HuH-7 (cell line): ENCODE measurements around the gene ADAMTSL1.
A peak's percentile ranks its signal among the peaks of the same experiment; 100 is the strongest.

Experiments
- DNase-seq: peaks from one replicate; pipeline ENCODE4 v3.0.0; 2011; ENCODE audit warnings: low spot score

The ADAMTSL1 gene, protein sequence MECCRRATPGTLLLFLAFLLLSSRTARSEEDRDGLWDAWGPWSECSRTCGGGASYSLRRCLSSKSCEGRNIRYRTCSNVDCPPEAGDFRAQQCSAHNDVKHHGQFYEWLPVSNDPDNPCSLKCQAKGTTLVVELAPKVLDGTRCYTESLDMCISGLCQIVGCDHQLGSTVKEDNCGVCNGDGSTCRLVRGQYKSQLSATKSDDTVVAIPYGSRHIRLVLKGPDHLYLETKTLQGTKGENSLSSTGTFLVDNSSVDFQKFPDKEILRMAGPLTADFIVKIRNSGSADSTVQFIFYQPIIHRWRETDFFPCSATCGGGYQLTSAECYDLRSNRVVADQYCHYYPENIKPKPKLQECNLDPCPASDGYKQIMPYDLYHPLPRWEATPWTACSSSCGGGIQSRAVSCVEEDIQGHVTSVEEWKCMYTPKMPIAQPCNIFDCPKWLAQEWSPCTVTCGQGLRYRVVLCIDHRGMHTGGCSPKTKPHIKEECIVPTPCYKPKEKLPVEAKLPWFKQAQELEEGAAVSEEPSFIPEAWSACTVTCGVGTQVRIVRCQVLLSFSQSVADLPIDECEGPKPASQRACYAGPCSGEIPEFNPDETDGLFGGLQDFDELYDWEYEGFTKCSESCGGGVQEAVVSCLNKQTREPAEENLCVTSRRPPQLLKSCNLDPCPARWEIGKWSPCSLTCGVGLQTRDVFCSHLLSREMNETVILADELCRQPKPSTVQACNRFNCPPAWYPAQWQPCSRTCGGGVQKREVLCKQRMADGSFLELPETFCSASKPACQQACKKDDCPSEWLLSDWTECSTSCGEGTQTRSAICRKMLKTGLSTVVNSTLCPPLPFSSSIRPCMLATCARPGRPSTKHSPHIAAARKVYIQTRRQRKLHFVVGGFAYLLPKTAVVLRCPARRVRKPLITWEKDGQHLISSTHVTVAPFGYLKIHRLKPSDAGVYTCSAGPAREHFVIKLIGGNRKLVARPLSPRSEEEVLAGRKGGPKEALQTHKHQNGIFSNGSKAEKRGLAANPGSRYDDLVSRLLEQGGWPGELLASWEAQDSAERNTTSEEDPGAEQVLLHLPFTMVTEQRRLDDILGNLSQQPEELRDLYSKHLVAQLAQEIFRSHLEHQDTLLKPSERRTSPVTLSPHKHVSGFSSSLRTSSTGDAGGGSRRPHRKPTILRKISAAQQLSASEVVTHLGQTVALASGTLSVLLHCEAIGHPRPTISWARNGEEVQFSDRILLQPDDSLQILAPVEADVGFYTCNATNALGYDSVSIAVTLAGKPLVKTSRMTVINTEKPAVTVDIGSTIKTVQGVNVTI (N-terminal part only)

DNA sequence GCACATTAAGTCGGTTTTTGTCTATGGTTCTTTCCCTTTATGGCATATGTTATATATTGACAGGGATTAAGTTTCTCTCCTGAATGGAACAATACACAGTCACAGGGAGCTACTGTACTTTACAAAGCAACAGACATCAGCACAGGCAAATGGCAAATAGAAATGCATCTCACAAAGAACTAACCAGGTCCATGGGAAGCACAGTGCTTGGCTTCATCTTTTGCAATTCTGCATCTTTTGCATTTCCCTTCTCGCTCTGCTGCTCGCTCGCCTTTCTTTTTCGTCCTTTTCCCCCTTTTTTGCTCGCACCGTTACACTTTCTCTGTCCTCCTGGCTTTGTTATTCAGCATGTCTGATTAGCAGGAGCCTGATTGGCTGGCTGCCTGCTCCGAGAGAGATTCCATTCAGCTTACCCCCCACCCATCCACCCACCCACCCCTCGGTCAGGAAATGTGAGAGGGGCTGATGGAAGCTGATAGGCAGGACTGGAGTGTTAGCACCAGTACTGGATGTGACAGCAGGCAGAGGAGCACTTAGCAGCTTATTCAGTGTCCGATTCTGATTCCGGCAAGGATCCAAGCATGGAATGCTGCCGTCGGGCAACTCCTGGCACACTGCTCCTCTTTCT is at the start of gene ADAMTSL1:
Gene ADAMTSL1, plus strand, starts transcription at position 502 of the 628 bp plus-strand sequence. Its CDS starts 80 bp downstream, at position 582.
- no peak for DNase-seq

- DNase-seq, result no peak
Observed at GRCh38 chr9:18427691-18428090, 46.3 kb upstream of the ADAMTSL1 start.

GRCh38 chr9:18428661-18429060 is 45.3 kb upstream of the ADAMTSL1 start:
- DNase-seq, result no peak

- no peak for DNase-seq
Observed at GRCh38 chr9:18429070-18429469, 44.9 kb upstream of the ADAMTSL1 start.

GRCh38 chr9:18433620-18434019 is 40.3 kb upstream of the ADAMTSL1 start:
- DNase-seq, result no peak

- no peak for DNase-seq
Observed at GRCh38 chr9:18437315-18438201, 36.4 kb upstream of the ADAMTSL1 start.

GRCh38 chr9:18438300-18438925 is 35.5 kb upstream of the ADAMTSL1 start:
- DNase-seq, result peak; percentile 17

DNA sequence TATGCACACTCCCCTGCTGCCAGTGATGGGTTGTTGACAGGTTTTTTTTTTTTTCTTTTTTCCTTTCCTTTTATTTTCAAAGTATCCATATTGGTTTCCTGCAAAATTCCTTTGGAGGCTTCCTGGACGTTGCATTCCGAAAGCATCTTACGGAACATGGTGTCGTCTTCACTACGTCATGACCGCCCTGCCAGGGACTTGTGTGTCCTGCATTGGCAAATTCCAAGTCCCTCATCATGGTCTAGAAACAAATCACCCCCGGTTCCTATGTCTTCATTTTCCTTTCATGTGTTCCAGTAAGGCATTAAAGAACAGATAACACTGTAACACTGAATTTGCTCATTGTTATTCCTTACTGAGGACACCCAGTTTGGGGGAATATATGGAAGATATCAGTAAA is 35.0 kb upstream of the ADAMTSL1 start:
- no peak for DNase-seq

DNA sequence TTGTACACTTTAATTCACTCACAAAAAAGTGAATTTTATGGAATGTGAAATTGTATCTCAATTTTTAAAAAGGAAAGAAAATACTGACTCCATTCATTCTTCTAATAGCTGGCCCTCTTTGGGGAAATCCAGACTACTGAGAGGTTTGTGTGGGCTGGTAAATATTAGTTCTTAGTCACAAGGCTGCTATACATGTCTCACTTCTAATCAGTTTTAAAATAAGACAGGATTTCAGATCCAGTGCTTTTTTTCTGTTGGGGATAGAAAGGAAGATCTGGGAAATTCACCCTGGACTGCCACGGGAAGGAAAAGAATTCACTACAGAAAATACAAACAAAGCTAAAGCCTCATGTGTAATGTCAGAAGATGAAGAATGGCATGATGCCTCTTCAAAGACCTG is 32.7 kb upstream of the ADAMTSL1 start:
- no peak for DNase-seq

DNA sequence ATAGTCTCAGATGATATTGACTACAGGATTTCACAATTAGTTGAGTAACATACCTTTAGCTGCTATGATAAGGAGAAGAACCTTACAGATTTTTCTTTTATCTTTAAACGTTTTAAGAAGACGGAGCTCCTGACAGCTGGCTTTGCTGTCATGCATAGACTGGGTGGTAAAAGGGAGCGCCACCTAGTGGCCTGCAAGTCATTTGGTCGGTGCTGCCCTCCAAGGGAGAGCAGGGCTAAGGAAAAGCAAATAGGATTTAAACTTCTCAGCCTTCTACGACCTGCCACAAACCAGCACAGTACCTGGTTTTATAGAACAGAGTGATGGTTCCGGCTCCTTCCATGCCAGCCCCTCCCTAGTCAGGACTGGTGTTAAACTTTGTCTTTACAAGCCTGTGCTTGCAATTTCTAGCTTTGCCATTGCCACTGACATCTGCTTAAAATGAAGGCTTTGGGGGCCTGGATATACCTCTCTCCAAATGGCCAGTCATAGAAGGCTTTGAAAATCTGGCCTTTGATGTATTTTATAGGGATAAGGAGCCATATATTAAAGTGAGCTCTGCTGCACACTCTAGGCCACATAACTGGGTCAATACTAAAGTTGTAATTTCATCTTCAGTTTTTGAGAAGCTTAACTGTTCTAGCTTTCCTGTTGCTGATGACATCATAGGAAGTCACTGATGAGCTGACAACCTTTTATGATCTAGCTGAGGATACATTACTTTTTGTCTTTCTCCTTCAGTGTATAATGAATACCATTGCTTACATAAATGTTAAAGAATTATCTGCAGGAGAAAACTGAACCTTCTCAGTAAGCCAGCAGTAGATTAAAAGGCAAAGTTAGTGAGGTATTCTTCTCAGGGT is 31.1 kb upstream of the ADAMTSL1 start:
- peak; percentile 28 for DNase-seq

DNA sequence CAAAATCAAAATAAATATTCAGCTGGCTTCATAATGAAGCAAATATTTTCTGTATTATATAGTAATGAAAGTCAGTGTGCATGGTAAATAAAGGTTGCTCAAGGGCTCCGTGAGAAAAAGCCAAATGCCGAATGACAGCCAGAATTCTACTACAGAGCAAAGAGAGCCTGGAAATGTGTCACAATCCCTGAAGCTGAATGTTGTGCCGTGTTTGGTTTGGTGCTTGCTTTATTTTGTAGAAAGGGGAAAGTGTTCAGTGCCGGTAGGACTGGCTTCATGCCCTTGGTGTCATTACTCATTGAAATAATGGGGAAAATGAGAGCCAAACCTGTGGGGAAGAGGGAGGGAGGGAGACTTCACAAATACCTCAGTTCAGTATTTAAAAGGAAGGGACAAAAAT is 26.8 kb upstream of the ADAMTSL1 start:
- no peak for DNase-seq

GRCh38 chr9:18447541-18447940 is 26.4 kb upstream of the ADAMTSL1 start:
- no peak for DNase-seq

GRCh38 chr9:18448101-18448500 is 25.9 kb upstream of the ADAMTSL1 start:
- DNase-seq, result no peak

DNA sequence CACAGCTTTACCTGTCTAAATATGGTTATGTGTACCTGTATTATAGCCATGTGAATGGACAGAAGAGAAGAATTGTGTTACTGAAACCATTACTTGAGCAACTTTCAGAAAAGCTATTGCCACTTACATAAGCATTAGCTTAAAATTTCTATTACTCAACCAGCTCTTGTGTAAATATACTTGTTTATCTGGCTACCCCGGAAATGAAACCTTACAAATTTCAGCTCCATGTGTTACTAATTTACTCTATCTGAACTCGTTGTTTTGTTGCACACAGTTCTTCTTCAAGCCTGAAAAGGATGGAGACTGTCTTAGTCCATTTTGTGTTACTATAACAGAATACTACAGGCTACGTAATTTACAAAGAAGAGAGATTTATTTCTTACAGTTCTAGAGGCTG is 22.5 kb upstream of the ADAMTSL1 start:
- DNase-seq, result no peak

- DNase-seq, result no peak
Observed at GRCh38 chr9:18452276-18452675, 21.7 kb upstream of the ADAMTSL1 start.

DNA sequence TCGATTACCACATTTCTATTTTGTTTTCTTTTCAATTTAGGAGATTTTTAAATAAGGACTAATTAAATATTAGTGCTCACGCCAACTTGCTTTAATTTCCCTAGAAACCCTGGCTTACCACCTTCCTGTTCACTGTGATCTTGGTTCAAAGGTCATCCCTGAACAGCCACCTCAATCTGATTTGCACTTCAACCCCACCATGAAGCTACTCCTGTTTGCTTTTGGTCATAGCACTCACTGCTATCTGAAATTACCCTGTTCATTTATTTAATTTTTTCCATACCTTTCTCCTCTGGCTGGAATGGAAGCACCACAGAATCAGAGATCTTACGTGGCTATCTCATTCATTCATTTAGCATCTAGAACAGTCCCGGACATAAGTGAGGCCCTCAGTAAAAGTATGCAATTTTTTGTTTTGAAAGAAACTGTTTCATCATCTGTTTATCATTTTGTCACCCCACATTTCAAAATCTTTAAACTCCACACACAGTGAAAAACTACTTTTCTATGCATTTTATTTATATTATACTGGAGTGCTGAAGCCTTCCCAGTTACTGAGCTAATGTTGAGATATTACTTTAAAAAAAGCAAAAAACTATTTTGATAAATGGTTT is 17.2 kb upstream of the ADAMTSL1 start:
- no peak for DNase-seq

DNA sequence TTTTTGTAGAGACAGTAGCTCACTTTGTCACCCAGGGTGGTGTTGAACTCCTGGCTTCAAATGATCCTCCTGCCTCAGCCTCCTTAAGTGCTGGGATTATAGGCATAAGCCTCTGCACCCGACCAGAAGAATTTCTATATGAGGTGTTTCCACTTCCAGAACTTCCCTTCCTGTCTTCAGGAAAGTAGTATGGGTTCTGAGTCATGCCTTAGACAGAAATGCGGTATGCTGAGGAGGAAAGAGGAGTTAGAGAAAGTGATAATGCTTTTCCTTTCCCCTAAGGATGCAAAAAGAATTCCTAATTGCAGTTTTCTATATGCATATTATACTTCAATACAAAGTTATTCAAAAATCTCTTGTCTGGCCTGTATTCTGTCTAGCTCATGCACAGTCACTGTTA is 16.4 kb upstream of the ADAMTSL1 start:
- DNase-seq, result no peak

DNA sequence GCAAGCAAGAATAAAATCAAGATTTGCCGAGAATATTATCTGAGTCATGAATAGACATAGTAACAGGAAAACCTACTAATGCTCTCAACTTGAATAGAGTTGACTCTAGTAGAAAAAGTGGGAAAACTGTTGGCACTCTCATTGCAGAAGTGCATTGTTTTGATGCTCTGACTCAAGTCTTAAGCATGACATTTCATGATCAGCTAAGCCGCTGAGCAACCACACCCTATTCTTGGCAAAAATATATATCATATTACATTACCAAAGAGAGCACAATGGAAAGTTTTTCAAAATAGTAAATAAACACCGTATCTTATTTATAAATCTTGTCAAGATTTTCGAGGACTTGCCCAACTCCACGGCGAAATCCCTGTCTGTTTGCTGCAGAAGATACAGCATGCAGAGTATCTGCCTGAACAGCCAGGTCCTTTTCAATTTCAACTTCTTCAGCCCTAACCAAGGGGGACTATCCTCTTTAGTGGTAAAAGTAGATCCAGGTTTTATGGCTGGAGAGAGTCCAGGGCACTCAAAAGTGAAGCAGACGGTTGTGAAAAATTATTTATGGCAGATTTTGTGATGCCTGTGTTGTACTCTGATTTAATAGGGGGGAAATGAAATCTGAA is 13.9 kb upstream of the ADAMTSL1 start:
- no peak for DNase-seq
